Measurements from ENCODE around the gene MYOG. TPM values are rescaled to one million over a fixed set of nuclear protein-coding genes. Genes with fewer than 3 reads are reported as not detected.

The MYOG gene
- total RNA-seq, 5 donors from 2014 or later (not counting 1 experiment from before 2014, with no cell fraction given) = not detected

- 86% methylated on average over 29 of the region's 29 CpGs for WGBS (ENCODE audit: insufficient coverage)
- no peaks in the 10 kb centered on the region for H3K9me3 Mint-ChIP-seq
- Histone ChIP-seq H3K27ac (ENCODE audit: low read length) (no peak overlapping the region), H3K9me3 (no peaks in the 10 kb centered on the region), H3K36me3 (ENCODE audit: control insufficient read depth in 2 of 2, extremely low read depth in 1 of 2, insufficient read depth in 1 of 2, low read length in 1 of 2) (no peaks in the 10 kb centered on the region), H3K4me1 (ENCODE audit: control insufficient read depth in 1 of 2, extremely low read depth in 1 of 2, insufficient read depth in 2 of 2, low read length in 2 of 2) (peaks cover 0 to 12% of the 10 kb centered on the region in 2 experiments), H3K4me3 (ENCODE audit: control insufficient read depth in 1 of 2, extremely low read depth in 1 of 2, low read length in 1 of 2) (no peak overlapping the region), H3K27me3 (replicated peaks in 1 of 2; ENCODE audit: control insufficient read depth in 2 of 2, extremely low read depth in 1 of 2, insufficient read depth in 2 of 2, low read length in 1 of 2) (peaks cover 4 to 75% of the 10 kb centered on the region in 2 experiments)
- ATAC-seq (replicated peaks in 1 of 4) = no peak
- H3K4me3 Mint-ChIP-seq = peak overlapping the region in 1 of 3 donors; percentile 46
- ChIA-PET CTCF (no interaction called here), POLR2A (no interaction called here)
- H3K36me3 Mint-ChIP-seq = no peaks in the 10 kb centered on the region
- DNase-seq = no peak
- peaks cover 9 to 15% (median 9%) of the 10 kb centered on the region in 3 donors for H3K4me1 Mint-ChIP-seq
- H3K27ac Mint-ChIP-seq = no peak overlapping the region
- H3K27me3 Mint-ChIP-seq = peaks cover 44 to 64% of the 10 kb centered on the region in 2 donors
Observed at GRCh38 chr1:203128716-203129500, 43.1 kb upstream of the MYOG start.

- Histone ChIP-seq H3K27me3 (replicated peaks in 1 of 2; ENCODE audit: control insufficient read depth in 2 of 2, extremely low read depth in 1 of 2, insufficient read depth in 2 of 2, low read length in 1 of 2) (peaks cover 4 to 81% of the 10 kb centered on the region in 2 experiments), H3K36me3 (ENCODE audit: control insufficient read depth in 2 of 2, extremely low read depth in 1 of 2, insufficient read depth in 1 of 2, low read length in 1 of 2) (no peaks in the 10 kb centered on the region), H3K9me3 (no peaks in the 10 kb centered on the region), H3K27ac (ENCODE audit: low read length) (no peak overlapping the region), H3K4me3 (ENCODE audit: control insufficient read depth in 1 of 2, extremely low read depth in 1 of 2, low read length in 1 of 2) (peak overlapping the region in 1 of 2 donors; percentile 55), H3K4me1 (ENCODE audit: control insufficient read depth in 1 of 2, extremely low read depth in 1 of 2, insufficient read depth in 2 of 2, low read length in 2 of 2) (peaks cover 0 to 12% of the 10 kb centered on the region in 2 experiments)
- WGBS (ENCODE audit: insufficient coverage) = 45% methylated on average over 7 of the region's 7 CpGs
- H3K4me1 Mint-ChIP-seq = peaks cover 9 to 15% (median 9%) of the 10 kb centered on the region in 3 donors
- peaks cover 47 to 68% of the 10 kb centered on the region in 2 donors for H3K27me3 Mint-ChIP-seq
- H3K9me3 Mint-ChIP-seq = no peaks in the 10 kb centered on the region
- ATAC-seq (replicated peaks in 1 of 4) (peak in 1 of 4 experiments; percentile 16), DNase-seq (no peak)
- ChIA-PET POLR2A (no interaction called here), CTCF (no interaction called here)
- peak overlapping the region in 1 of 3 donors; percentile 46 for H3K4me3 Mint-ChIP-seq
- H3K27ac Mint-ChIP-seq = no peak overlapping the region
- no peaks in the 10 kb centered on the region for H3K36me3 Mint-ChIP-seq
Observed at GRCh38 chr1:203128431-203128715, 42.6 kb upstream of the MYOG start.

GRCh38 chr1:203127666-203128430 lies 42.0 kb upstream of the MYOG start, which contains the start of gene ADORA1:
ADORA1 (plus strand) TSS chr1:203127726; CDS start chr1:203128842, 1,116 bp downstream.
- Histone ChIP-seq H3K4me1 (ENCODE audit: control insufficient read depth in 1 of 2, extremely low read depth in 1 of 2, insufficient read depth in 2 of 2, low read length in 2 of 2) (peaks cover 0 to 12% of the 10 kb centered on the region in 2 experiments), H3K36me3 (ENCODE audit: control insufficient read depth in 2 of 2, extremely low read depth in 1 of 2, insufficient read depth in 1 of 2, low read length in 1 of 2) (no peaks in the 10 kb centered on the region), H3K4me3 (ENCODE audit: control insufficient read depth in 1 of 2, extremely low read depth in 1 of 2, low read length in 1 of 2) (peak within 1 kb of the TSS in 1 of 2 donors; percentile 55), H3K27me3 (replicated peaks in 1 of 2; ENCODE audit: control insufficient read depth in 2 of 2, extremely low read depth in 1 of 2, insufficient read depth in 2 of 2, low read length in 1 of 2) (peaks cover 4 to 83% of the 10 kb centered on the region in 2 experiments), H3K27ac (ENCODE audit: low read length) (no peak within 1 kb of the TSS), H3K9me3 (no peaks in the 10 kb centered on the region)
- Mint-ChIP-seq H3K27ac (peak within 1 kb of the TSS in 1 of 2 donors; percentile 37), H3K27me3 (peaks cover 47 to 69% of the 10 kb centered on the region in 2 donors), H3K9me3 (no peaks in the 10 kb centered on the region), H3K4me3 (peak within 1 kb of the TSS; percentile 13 to 65 (median 13)), H3K36me3 (no peaks in the 10 kb centered on the region), H3K4me1 (peaks cover 9 to 15% (median 9%) of the 10 kb centered on the region in 3 donors)
- ChIA-PET POLR2A (interaction anchor here in 1 of 2 donors (0.6 kb wide), 1 partner anchor 196 kb away, joined by 3 read pairs; no protein-coding TSS in a partner anchor), CTCF (no interaction called here)
- ATAC-seq (replicated peaks in 1 of 4) (peak in 2 of 4 experiments; percentile 23 to 38), DNase-seq (no peak)
- 2% methylated on average over 50 of the region's 51 CpGs for WGBS (ENCODE audit: insufficient coverage)

- Histone ChIP-seq H3K9me3 (no peaks in the 10 kb centered on the region), H3K27ac (ENCODE audit: low read length) (no peak overlapping the region), H3K4me1 (ENCODE audit: control insufficient read depth in 1 of 2, extremely low read depth in 1 of 2, insufficient read depth in 2 of 2, low read length in 2 of 2) (peaks cover 0 to 12% of the 10 kb centered on the region in 2 experiments), H3K4me3 (ENCODE audit: control insufficient read depth in 1 of 2, extremely low read depth in 1 of 2, low read length in 1 of 2) (peak overlapping the region in 1 of 2 donors; percentile 55), H3K36me3 (ENCODE audit: control insufficient read depth in 2 of 2, extremely low read depth in 1 of 2, insufficient read depth in 1 of 2, low read length in 1 of 2) (no peaks in the 10 kb centered on the region), H3K27me3 (replicated peaks in 1 of 2; ENCODE audit: control insufficient read depth in 2 of 2, extremely low read depth in 1 of 2, insufficient read depth in 2 of 2, low read length in 1 of 2) (peaks cover 4 to 87% of the 10 kb centered on the region in 2 experiments)
- no peak for DNase-seq
- Mint-ChIP-seq H3K36me3 (no peaks in the 10 kb centered on the region), H3K9me3 (no peaks in the 10 kb centered on the region), H3K27me3 (peaks cover 51 to 75% of the 10 kb centered on the region in 2 donors), H3K4me1 (peaks cover 9 to 15% (median 9%) of the 10 kb centered on the region in 3 donors), H3K4me3 (peak overlapping the region; percentile 13 to 65 (median 13)), H3K27ac (peak overlapping the region in 1 of 2 donors; percentile 37)
- CTCF ChIA-PET = no interaction called here
- 17% methylated on average over 5 of the region's 12 CpGs for WGBS (ENCODE audit: insufficient coverage)
- POLR2A ChIA-PET = interaction anchor here in 1 of 2 donors (0.6 kb wide), 1 partner anchor 197 kb away, joined by 3 read pairs; no protein-coding TSS in a partner anchor
- no peak for ATAC-seq (replicated peaks in 1 of 4)
Observed at GRCh38 chr1:203126866-203127665, 41.3 kb upstream of the MYOG start.

GRCh38 chr1:203126151-203126865 lies 40.5 kb upstream of the MYOG start:
- Mint-ChIP-seq H3K9me3 (no peaks in the 10 kb centered on the region), H3K27me3 (peaks cover 55 to 76% of the 10 kb centered on the region in 2 donors), H3K27ac (no peak overlapping the region), H3K36me3 (no peaks in the 10 kb centered on the region), H3K4me1 (peaks cover 9 to 18% (median 12%) of the 10 kb centered on the region in 3 donors), H3K4me3 (peak overlapping the region in 1 of 3 donors; percentile 65)
- 0% methylated on average over 1 of the region's 8 CpGs for WGBS (ENCODE audit: insufficient coverage)
- ChIA-PET POLR2A (no interaction called here), CTCF (no interaction called here)
- H3K27ac ChIP-seq (ENCODE audit: low read length) = no peak overlapping the region
- H3K27me3 ChIP-seq (replicated peaks in 1 of 2; ENCODE audit: control insufficient read depth in 2 of 2, extremely low read depth in 1 of 2, insufficient read depth in 2 of 2, low read length in 1 of 2) = peaks cover 4 to 85% of the 10 kb centered on the region in 2 experiments
- no peaks in the 10 kb centered on the region for H3K36me3 ChIP-seq (ENCODE audit: control insufficient read depth in 2 of 2, extremely low read depth in 1 of 2, insufficient read depth in 1 of 2, low read length in 1 of 2)
- no peaks in the 10 kb centered on the region for H3K9me3 ChIP-seq
- ATAC-seq (replicated peaks in 1 of 4) (no peak), DNase-seq (no peak)
- H3K4me3 ChIP-seq (ENCODE audit: control insufficient read depth in 1 of 2, extremely low read depth in 1 of 2, low read length in 1 of 2) = no peak overlapping the region
- H3K4me1 ChIP-seq (ENCODE audit: control insufficient read depth in 1 of 2, extremely low read depth in 1 of 2, insufficient read depth in 2 of 2, low read length in 2 of 2) = peaks cover 0 to 12% of the 10 kb centered on the region in 2 experiments

Data from T-cell (primary cell).